Ovary (tissue), 9 donors: Measurements from ENCODE around the gene RALB. TPM values are rescaled to one million over a fixed set of nuclear protein-coding genes. Genes with fewer than 3 reads are reported as not detected.
"Not testable (repeated sequence)": the region's sequence is repeated elsewhere in the genome, so short reads cannot be mapped to it uniquely, and the experiment has no call there.

Experiments used
- DNase-seq, 5 donors: peaks; one replicate each; pipeline ENCODE4 v3.0.0-alpha.2; 2019 to 2020
- H3K27ac ChIP-seq, 2 donors: fragments of 200-600 bp; one replicate each; pipeline versions ENCODE4 v1.5.1 to v1.8.0; 2019 to 2022
- H3K27me3 ChIP-seq: fragments of 200-600 bp; one replicate; pipeline ENCODE4 v1.8.0; 2022
- H3K36me3 ChIP-seq: fragments of 200-600 bp; sonication (generic); one replicate; pipeline ENCODE4 v1.5.1; 2019
- H3K4me1 ChIP-seq: one replicate; pipeline ENCODE4 v1.8.1; 2013; ENCODE audit warnings: mild to moderate bottlenecking, moderate library complexity; ENCODE audit not compliant: insufficient read depth
- H3K4me3 ChIP-seq: fragments of 200-600 bp; sonication (generic); one replicate; pipeline ENCODE4 v1.5.1; 2017
- H3K9me3 ChIP-seq, 2 donors: fragments of 200-600 bp in 1 of 2; sonication (generic) in 1 of 2; one replicate each; pipeline versions ENCODE4 v1.5.1 to v1.8.1; 2013 to 2019; ENCODE audit warnings: mild to moderate bottlenecking in 1 of 2, moderate library complexity in 1 of 2
- EP300 ChIP-seq: sonication (generic); formaldehyde crosslinking; IDR thresholded peaks from one replicate; pipeline ENCODE4 v1.6.1; 2017; ENCODE audit warnings: antibody characterized with exemption
- POLR2A ChIP-seq: fragments of 450-650 bp; IDR thresholded peaks from one replicate; pipeline ENCODE4 v1.6.1; 2017; ENCODE audit warnings: antibody characterized with exemption, mild to moderate bottlenecking, moderate library complexity
- WGBS, 3 donors: extraction: QIAGEN DNeasy Blood & Tissue Kit in 1 of 3; methylation state at CpG; one replicate each; pipeline versions ENCODE4 v1.1.5 to v1.1.7; 2013 to 2017; 5-methylcytosine and 5-hydroxymethylcytosine counted together
- intact Hi-C, 4 donors: fragments of 100-400 bp; cut with DNase I; formaldehyde crosslinking; loops; one replicate each; pipeline versions ENCODE4 v1.11.0 to v1.15.1; 2022 to 2023
- polyA plus RNA-seq, 2 donors: library from polyadenylated mRNA; stranded (reverse); fragments of 200-250 nt in 1 of 2; fragments of 350-450 nt in 1 of 2; fragmentation: Illumina TruSeq in 1 of 2; extraction: RNeasy Lipid Tissue Mini Kit (QIAGEN cat#74804) in 1 of 2; gene quantifications; one replicate each; pipeline ENCODE4 v1.2.3, GENCODE V29; 2013 to 2014
- total RNA-seq, 7 donors: library from RNA; depleted of rRNA in 2 of 7; stranded (reverse); fragments of >200 nt in 2 of 7; fragmentation: NEBNext Ultra II Directional in 3 of 7; extraction: Animal tissue kit (Norgen Biotek cat#: 25700) in 3 of 7; gene quantifications; one replicate each; pipeline versions ENCODE4 v1.1.0 to v1.2.4, GENCODE V29; 2016 to 2023
- TF ChIP-seq, protein P1 (sequence below), 3 donors: fragments of 450-650 bp in 2 of 3; fragments of 200-600 bp in 1 of 3; IDR thresholded peaks; one replicate each; pipeline versions ENCODE4 v1.5.1 to v1.8.0; 2016 to 2022; ENCODE audit warnings: antibody characterized with exemption in 3 of 3, mild to moderate bottlenecking in 1 of 3
- donor health status: DM: no; HTN: no; CAD: no; lungs with moderate emphysema.
- donor health status: DM: no; HTN: no; CAD: no.
- donor health status: Bipolar disorder and iron deficiency.
- donor health status: DM: yes; HTN: yes; CAD: no.
- donor health status: DM: no; HTN: no; CAD: no.
- donor health status: DM: yes; HTN: yes; CAD: no.

Gene RALB
- total and polyA plus RNA-seq, 9 donors: 18.2 to 92.7 (median 34.9) TPM

DNA sequence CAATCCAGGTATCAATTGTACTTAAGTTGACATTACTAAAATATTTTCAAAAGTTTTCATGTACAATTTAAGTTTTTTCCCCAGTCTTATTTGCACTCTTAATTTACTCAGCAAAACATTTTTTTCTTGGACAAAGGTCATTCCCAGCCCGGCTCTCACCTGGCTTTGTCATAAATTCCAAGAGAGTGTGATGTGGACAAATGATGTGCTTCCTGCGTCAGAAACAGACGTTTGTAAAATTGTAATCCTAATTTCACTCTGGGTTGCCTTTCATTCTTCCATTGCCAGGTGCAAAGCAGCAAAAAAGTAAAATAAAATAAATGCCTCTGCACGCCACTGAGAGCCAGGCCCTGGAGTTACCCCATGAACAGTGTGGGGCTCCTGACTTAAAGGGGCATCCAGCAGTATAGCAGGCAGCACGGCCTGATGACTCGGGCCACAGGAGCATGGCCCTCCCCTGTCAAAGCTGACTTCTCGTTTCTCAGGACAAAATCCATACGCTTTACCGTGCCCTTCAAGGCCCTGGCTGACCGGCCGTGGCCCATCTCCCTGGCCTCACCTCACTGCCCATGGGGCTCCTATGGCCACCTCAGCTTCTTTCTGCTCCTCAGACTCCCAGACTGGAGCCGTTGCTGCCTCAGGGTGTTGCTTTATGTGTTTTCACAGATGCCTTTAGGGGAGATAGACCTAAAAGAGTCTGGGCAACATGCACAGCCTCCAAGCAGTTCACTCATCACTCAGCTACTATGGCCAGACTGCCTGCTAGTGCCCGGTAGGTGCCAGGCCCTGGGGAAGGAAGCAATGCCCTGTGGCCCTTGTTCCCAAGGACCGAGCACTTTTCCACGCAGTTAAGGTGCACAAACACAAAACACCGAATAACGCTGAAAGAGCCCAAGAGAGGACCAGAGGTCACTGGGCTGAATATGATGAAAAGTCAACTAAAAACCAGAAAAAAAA is 21.9 kb upstream of the RALB start:
- WGBS, 3 donors: 83 to 88% (median 88%) methylated on average over 17 of the region's 17 CpGs
- Histone ChIP-seq H3K36me3 (no peaks in the 10 kb centered on the region), H3K27me3 (no peaks in the 10 kb centered on the region), H3K4me3 (no peak overlapping the region), H3K4me1 (peaks cover 3% of the 10 kb centered on the region), H3K27ac (no peak overlapping the region), H3K9me3 (no peaks in the 10 kb centered on the region)
- TF ChIP-seq POLR2A (no peak), EP300 (no peak)
- TF ChIP-seq, protein P1, sequence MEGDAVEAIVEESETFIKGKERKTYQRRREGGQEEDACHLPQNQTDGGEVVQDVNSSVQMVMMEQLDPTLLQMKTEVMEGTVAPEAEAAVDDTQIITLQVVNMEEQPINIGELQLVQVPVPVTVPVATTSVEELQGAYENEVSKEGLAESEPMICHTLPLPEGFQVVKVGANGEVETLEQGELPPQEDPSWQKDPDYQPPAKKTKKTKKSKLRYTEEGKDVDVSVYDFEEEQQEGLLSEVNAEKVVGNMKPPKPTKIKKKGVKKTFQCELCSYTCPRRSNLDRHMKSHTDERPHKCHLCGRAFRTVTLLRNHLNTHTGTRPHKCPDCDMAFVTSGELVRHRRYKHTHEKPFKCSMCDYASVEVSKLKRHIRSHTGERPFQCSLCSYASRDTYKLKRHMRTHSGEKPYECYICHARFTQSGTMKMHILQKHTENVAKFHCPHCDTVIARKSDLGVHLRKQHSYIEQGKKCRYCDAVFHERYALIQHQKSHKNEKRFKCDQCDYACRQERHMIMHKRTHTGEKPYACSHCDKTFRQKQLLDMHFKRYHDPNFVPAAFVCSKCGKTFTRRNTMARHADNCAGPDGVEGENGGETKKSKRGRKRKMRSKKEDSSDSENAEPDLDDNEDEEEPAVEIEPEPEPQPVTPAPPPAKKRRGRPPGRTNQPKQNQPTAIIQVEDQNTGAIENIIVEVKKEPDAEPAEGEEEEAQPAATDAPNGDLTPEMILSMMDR (IDR thresholded peaks at IDR 0.05): no peak
- intact Hi-C loops: no loop called here
- peak in 2 of 5 donors; percentile 9 to 21 for DNase-seq

DNA sequence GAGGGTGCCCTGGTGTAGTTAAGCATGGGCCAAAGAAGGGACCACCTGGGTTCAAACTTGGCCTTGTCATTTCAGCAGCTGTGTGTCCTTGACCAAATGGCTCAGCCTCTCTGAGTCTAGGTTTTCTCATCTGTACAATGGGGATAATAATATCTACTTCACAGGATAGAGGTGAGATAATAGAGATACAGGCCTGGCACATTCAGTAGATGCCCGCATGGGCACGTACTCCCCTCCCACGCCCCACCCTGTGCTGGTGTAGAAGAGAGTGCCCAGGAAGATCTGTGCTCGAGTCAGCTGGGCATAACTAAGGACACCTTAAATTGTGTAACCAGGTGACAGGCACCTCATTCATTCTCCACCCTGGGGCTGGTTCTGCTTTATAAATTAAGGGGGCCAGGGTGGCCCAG is 21.1 kb upstream of the RALB start:
- 85 to 90% (median 87%) methylated on average over 4 of the region's 4 CpGs for WGBS, 3 donors
- Histone ChIP-seq H3K4me1 (peaks cover 3% of the 10 kb centered on the region), H3K27ac (no peak overlapping the region), H3K9me3 (no peaks in the 10 kb centered on the region), H3K4me3 (no peak overlapping the region), H3K27me3 (no peaks in the 10 kb centered on the region), H3K36me3 (no peaks in the 10 kb centered on the region)
- no peak for TF ChIP-seq EP300
- TF ChIP-seq, protein P1 (IDR thresholded peaks at IDR 0.05): no peak
- TF ChIP-seq POLR2A: no peak
- intact Hi-C loops: no loop called here
- peak in 2 of 5 donors; percentile 9 to 24 for DNase-seq

DNA sequence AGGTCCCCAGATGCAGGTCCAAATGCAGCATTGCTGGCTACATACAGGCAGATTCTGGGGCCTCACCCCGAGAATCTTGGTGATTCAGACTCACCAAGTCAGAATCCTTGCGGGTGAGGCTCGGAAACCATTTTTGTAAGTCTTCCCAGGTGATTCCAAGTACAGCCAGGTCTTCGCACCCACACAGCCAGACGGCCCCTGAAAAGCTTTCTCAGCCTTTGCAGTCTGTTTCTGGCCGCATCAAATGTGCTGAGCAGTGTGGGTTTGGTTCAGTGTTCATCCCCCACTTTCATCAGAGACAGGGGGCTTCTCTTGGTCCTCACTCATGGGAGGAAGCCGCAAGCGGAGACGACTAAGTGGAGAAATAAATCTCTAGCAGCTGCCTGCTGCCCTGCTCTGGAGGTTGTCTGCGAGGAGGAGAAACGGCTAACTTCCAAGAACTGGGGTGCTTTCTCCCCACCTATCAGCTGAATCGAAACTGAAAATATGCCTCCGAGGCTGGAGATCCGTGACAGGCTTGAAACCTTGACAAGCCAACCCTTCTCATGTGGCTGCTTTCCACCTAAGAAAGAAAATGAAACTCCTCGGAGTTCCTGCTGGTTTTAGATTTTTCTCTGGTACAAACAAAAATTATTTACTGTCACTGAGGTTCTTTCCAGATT is 20.5 kb upstream of the RALB start:
- intact Hi-C loops: no loop called here
- DNase-seq: peak in 2 of 5 donors; percentile 27 to 31
- H3K4me1 ChIP-seq: peaks cover 3% of the 10 kb centered on the region

DNA sequence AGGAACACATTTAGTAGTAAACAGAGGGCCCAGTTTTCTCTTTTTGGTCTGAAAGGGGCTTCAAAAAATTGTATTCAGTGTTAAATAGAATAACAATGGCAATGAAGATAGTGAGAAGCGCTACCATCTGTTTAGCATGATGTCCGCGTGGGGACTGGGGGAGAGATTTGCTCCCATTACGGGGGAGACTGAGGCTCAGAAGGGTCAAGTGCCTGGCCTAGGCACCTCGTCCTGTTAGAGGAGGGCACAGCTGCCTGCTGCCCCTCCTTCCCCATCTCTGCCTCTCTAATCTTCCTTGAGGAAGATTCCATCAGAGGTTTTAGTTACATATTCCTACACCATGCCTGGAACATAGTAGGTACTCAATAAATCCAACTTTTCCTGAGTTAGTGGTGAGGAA is 19.4 kb upstream of the RALB start:
- peak in 1 of 5 donors; percentile 3 for DNase-seq
- Histone ChIP-seq H3K27me3 (no peaks in the 10 kb centered on the region), H3K27ac (no peak overlapping the region), H3K4me1 (peaks cover 3% of the 10 kb centered on the region), H3K9me3 (no peaks in the 10 kb centered on the region), H3K36me3 (no peaks in the 10 kb centered on the region), H3K4me3 (no peak overlapping the region)
- WGBS, 3 donors: 83 to 88% (median 86%) methylated on average over 5 of the region's 5 CpGs
- intact Hi-C loops: no loop called here
- TF ChIP-seq, protein P1 (IDR thresholded peaks at IDR 0.05): no peak
- TF ChIP-seq EP300 (no peak), POLR2A (no peak)

More for the DNA sequence above, 20.5 kb upstream of the RALB start:
- no peaks in the 10 kb centered on the region for H3K9me3 ChIP-seq
- peak overlapping the region; percentile 30 for H3K4me3 ChIP-seq
- H3K36me3 ChIP-seq: no peaks in the 10 kb centered on the region
- WGBS, 3 donors: 16 to 18% (median 18%) methylated on average over 15 of the region's 15 CpGs
- no peaks in the 10 kb centered on the region for H3K27me3 ChIP-seq
- H3K27ac ChIP-seq: peak overlapping the region in 1 of 2 donors; percentile 46
- no peak for TF ChIP-seq EP300
- TF ChIP-seq, protein P1 (IDR thresholded peaks at IDR 0.05): no peak
- TF ChIP-seq POLR2A: no peak

DNA sequence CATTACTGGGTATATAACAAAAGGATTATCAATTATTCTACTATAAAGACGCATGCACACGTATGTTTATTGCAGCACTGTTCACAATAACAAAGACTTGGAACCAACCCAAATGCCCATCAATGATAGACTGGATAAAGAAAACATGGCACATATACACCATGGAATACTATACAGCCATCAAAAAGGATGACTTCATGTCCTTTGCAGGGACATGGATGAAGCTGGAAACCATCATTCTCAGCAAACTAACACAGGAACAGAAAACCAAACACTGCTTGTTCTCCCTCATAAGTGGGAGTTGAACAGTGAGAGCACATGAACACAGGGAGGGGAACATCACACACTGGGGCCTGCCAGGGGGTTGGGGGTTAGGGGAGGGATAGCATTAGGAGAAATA is 17.5 kb upstream of the RALB start:
- H3K36me3 ChIP-seq, H3K27ac ChIP-seq, DNase-seq, H3K4me3 ChIP-seq, H3K4me1 ChIP-seq, intact Hi-C loops, H3K9me3 ChIP-seq, H3K27me3 ChIP-seq: not testable (repeated sequence)
- 81 to 95% (median 90%) methylated on average over 2 of the region's 2 CpGs for WGBS, 3 donors
